Activated CD4-positive, CD25-positive, alpha-beta regulatory T cell treated with anti-CD3 and anti-CD28 coated beads, Interleukin-2, amount 50 U/mL, for 24 hours (primary cell): ENCODE data around the gene PSMF1.
"Not testable (repeated sequence)": the region's sequence is repeated elsewhere in the genome, so short reads cannot be mapped to it uniquely, and the experiment has no call there.

Experiments used
- ATAC-seq, 2 donors: fragments of 150-1000 bp; cut with Tn5 transposase; one replicate each; pipeline ENCODE4 v1.10.0; 2021; ENCODE audit warnings: mild to moderate bottlenecking in 1 of 2, moderate library complexity in 1 of 2

The PSMF1 gene

DNA sequence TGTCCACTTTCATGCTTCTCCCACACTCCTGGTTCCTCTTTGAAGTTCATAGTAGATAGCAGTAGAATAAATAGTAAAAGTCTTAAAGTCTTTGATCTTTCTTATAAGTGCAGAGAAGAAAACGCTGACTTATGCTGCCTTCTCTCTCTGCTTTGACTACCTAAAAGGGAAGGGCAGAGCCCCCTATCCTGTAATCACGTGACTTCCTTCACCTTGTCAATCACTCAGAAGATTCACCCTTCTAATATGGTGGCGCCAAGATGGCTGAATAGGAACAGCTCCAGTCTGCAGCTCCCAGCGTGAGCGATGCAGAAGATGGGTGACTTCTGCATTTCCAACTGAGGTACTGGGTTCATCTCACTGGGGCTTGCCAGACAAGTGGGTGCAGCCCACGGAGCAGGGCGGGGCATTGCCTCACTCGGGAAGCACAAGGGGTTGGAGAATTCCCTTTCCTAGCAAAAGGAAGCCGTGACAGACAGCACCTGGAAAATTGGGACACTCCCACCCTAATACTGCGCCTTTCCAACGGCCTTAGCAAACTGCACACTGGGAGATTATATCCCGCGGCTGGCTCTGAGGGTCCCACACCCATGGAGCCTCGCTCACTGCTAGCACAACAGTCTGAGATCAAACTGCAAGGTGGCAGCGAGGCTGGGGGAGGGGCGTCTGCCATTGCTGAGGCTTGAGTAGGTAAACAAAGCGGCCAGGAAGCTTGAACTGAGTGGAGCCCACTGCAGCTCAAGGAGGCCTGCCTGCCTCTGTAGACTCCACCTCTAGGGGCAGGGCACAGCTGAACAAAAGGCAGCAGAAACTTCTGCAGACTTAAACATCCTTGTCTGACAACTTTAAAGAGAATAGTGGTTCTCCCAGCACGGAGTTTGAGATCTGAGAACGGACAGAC is 98.4 kb downstream of the PSMF1 start:
- not testable (repeated sequence) for ATAC-seq
